Measurements from ENCODE around the gene AP2A2.

The AP2A2 gene

GRCh38 chr11:1057806-1058205, 132.1 kb downstream of the AP2A2 start:
- no peak for DNase-seq (ENCODE audit: low read depth, low spot score)

- no peak for DNase-seq (ENCODE audit: low read depth, low spot score)
Observed at GRCh38 chr11:1059759-1060158, 134.1 kb downstream of the AP2A2 start.

GRCh38 chr11:1060410-1060809, 134.7 kb downstream of the AP2A2 start:
- no peak for DNase-seq (ENCODE audit: low read depth, low spot score)

- DNase-seq (ENCODE audit: low read depth, low spot score), result peak; percentile 91
Observed at GRCh38 chr11:1060852-1061616, 135.4 kb downstream of the AP2A2 start.
